Measurements from ENCODE around the gene MBTPS1.
A peak's percentile ranks its signal among the peaks of the same experiment; 100 is the strongest.
"Not testable (repeated sequence)": the region's sequence is repeated elsewhere in the genome, so short reads cannot be mapped to it uniquely, and the experiment has no call there.

MBTPS1 gene

DNA sequence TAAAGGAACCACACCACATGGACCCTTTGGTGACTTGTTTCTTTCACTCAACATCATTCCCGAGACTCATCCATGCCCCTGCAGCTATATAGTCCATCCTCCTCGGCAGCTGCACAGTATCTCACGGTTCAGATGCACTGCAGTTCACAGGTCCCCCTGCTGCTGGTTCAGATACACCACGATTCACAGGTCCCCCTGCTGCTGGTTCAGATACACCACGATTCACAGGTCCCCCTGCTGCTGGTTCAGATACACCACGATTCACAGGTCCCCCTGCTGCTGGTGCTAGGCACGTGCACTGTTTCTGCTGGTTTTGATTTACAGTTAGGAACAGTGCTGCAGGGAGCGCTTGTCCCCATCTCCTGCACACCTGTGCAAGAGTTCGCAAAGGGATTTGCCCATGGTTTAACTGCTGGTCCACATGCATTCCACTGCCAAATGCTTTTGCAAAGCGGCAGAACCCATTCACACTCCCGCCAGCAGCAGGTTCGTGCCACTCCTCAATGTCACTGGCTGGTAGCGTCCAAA is 24.5 kb upstream of the MBTPS1 start:
- H3K9me3 Mint-ChIP-seq, result no peaks in the 10 kb centered on the region
- peaks cover 39% of the 10 kb centered on the region for H3K4me1 Mint-ChIP-seq
- no peak for ATAC-seq
- H3K36me3 Mint-ChIP-seq, result peaks cover 16% of the 10 kb centered on the region
- no peak overlapping the region for H3K4me3 Mint-ChIP-seq
- H3K27me3 Mint-ChIP-seq, result no peaks in the 10 kb centered on the region
- no peak overlapping the region for H3K27ac Mint-ChIP-seq

DNA sequence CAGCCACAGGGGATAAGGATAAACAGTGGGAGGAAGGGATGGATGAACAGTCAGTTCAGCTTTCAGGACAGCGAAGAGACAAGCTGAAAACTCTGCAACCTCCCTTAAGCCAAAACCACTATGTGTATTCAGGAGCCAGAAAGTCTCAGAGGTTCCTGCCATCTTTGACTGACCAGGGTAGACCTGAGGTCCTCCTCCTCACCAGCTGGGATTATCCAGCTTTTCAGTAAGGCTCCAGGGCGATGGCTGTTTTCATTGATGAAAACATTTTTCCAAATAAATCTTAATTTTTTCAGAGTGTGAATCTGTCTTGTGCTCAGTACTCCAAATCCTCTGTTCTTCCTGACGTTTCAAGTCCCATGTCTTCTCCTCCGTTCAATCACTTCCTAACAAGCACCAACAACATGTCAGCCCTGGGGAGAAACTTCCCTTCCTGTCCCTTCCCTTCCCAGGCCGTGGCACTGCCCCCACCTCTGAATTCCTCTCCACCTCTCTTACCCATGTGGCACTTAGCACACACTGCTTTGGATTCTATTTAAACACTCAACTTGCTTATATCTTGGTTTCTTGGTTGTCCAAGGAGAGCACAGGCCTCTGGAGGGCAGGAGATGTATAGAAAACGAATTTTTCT is 23.0 kb upstream of the MBTPS1 start:
- no peak for ATAC-seq
- Mint-ChIP-seq H3K4me1 (peaks cover 48% of the 10 kb centered on the region), H3K27ac (no peak overlapping the region)

DNA sequence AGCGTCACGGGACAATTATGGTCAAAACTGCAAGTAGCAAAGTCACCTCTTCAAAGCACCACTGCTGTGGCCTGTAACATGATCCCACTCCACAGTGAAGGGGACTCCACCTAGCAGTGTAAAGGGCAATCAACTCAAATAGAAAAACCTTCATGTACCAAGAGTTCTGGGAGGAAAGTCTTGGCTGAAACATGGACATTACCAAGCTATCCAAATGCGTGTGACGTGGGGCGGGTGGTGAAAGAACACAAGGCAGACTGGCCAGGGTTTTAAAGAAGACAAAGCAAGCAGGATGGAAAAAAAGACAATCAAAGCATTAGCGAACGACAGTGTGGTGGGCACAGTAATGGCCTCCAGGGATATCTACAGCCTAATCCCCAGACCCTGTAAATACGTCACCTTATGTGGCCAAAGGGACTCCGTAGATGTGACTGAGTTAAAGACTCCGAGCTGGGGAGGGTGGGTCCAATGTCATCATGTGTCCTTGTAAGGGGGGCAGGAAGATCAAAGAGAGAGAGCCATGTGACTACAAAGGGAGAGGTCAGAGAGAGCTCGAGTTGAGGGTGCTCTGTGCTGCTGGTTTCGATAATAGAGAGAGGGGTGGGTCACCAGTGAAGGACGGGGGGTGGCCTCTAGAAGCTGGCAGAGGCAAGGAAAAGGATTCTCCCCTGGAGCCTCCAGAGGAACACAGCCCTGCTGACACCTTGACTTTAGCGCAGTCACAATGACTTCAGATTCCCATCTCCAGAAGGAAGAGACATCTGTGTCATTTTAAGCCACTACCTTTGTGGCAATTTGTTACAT is 22.3 kb upstream of the MBTPS1 start:
- Mint-ChIP-seq H3K9me3 (no peaks in the 10 kb centered on the region), H3K4me3 (no peak overlapping the region), H3K27me3 (no peaks in the 10 kb centered on the region), H3K36me3 (peaks cover 26% of the 10 kb centered on the region), H3K27ac (no peak overlapping the region), H3K4me1 (peaks cover 44% of the 10 kb centered on the region)
- no peak for ATAC-seq

More for the DNA sequence above, 23.0 kb upstream of the MBTPS1 start:
- Mint-ChIP-seq H3K9me3 (no peaks in the 10 kb centered on the region), H3K4me3 (no peak overlapping the region), H3K36me3 (peaks cover 26% of the 10 kb centered on the region), H3K27me3 (no peaks in the 10 kb centered on the region)

DNA sequence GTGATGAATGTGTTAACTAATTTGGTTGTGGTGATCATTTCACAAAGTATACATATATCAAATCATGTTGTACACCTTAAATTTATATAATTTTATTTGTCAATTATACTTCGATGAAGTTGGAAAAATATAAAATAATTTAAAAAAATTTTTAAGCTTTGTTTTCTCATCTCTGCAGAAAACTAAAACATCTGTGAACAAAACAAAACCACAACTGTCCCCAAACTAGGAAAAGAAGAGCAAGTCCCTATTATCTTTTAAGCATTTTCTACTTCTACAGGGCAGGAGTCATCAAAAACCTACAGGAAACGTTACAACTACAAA is 21.7 kb upstream of the MBTPS1 start:
- Mint-ChIP-seq H3K4me3 (no peak overlapping the region), H3K9me3 (no peaks in the 10 kb centered on the region), H3K27me3 (no peaks in the 10 kb centered on the region), H3K36me3 (peaks cover 26% of the 10 kb centered on the region), H3K27ac (no peak overlapping the region), H3K4me1 (peaks cover 41% of the 10 kb centered on the region)
- no peak for ATAC-seq

DNA sequence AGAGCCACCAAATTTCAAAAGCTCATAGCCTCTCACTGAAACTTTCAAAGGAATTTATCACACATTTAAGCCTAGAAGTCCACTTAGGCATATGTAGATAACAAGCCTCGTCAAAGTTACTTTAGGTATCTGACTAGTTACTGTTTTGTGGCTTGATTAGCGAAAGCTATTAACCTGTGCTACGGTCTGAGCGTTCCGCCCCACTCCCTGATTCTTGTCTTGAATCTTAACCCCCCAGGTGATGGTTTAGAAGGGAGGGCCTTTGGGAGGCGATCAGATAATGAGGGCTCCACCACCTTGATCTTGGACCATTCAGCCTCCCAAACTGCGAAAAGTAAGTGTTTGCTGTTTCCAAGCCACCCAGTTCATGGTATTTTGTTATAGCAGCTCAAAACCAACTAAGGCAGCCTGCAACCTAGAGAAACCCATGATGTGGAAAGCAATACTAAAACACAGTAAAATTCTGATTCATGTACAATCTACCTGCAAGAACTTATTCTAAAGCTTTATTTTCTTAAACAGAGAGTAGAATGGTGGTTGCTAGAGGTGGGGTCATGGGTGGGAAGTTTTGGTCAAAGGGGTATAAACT is 21.1 kb upstream of the MBTPS1 start:
- Mint-ChIP-seq H3K27ac (no peak overlapping the region), H3K9me3 (no peaks in the 10 kb centered on the region), H3K4me3 (no peak overlapping the region), H3K27me3 (no peaks in the 10 kb centered on the region), H3K4me1 (peaks cover 35% of the 10 kb centered on the region), H3K36me3 (peaks cover 26% of the 10 kb centered on the region)
- no peak for ATAC-seq

DNA sequence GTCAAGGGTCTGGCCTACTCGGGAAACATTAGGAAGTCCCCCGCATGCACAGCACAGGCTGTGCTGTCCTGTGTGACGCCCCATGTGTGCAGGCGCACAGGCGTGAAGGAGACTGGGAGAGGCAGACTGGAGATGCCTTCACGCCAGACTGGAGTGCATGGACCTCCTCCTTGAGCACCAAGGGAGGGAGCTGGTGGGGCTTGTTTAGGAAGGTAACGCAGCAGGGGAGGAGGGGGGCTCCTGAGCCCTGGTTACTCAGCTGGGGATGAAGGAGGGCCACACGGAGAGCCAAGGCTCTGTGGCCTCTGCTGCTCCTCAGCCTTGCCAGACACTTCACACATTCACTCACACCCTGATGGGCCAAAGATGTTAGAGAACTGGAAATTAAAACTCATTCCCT is 20.5 kb upstream of the MBTPS1 start:
- no peak overlapping the region for H3K4me3 Mint-ChIP-seq
- H3K27me3 Mint-ChIP-seq, result no peaks in the 10 kb centered on the region
- ATAC-seq, result no peak
- H3K36me3 Mint-ChIP-seq, result peaks cover 26% of the 10 kb centered on the region
- H3K27ac Mint-ChIP-seq, result peak overlapping the region; percentile 12
- H3K4me1 Mint-ChIP-seq, result peaks cover 35% of the 10 kb centered on the region
- no peaks in the 10 kb centered on the region for H3K9me3 Mint-ChIP-seq

DNA sequence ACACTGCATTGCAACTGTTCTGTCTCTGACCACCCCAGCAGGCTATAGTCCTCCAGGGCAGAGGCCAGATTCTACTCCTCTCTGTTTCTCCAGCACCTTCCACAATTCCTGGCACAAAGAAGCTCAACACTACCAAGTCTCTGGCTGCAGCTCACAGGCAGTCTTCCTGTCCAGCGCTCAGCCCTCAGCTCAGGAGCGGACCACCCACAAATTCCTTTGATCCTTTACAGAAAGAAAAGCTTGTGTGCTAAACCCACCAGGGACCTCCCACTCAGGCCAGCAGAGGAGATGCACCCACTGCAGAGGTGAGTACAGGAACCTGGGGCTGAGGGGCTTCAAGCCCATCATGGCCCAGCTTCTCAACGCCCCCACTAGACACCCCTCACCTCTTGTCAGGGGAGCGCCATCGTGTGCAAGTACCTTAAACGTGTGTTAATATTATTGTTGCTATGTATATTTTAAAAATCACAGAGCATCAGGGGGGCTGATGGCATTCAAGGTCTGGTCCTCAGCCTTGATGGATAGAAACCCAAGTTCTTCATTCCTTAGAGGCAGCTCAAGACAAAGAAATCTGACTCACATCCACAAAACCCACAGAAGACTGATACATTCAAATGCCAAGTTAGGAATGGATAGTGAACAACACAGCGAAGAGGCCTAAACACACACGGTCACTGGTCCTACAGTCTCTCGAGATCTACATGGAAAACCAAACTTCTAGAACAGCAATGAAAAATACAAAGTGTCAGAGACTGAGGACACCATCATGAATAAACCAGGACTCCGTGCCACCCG is 19.8 kb upstream of the MBTPS1 start:
- H3K9me3 Mint-ChIP-seq, result no peaks in the 10 kb centered on the region
- H3K27ac Mint-ChIP-seq, result peak overlapping the region; percentile 12
- no peak overlapping the region for H3K4me3 Mint-ChIP-seq
- ATAC-seq, result no peak
- no peaks in the 10 kb centered on the region for H3K27me3 Mint-ChIP-seq
- peaks cover 30% of the 10 kb centered on the region for H3K4me1 Mint-ChIP-seq
- H3K36me3 Mint-ChIP-seq, result peaks cover 26% of the 10 kb centered on the region

DNA sequence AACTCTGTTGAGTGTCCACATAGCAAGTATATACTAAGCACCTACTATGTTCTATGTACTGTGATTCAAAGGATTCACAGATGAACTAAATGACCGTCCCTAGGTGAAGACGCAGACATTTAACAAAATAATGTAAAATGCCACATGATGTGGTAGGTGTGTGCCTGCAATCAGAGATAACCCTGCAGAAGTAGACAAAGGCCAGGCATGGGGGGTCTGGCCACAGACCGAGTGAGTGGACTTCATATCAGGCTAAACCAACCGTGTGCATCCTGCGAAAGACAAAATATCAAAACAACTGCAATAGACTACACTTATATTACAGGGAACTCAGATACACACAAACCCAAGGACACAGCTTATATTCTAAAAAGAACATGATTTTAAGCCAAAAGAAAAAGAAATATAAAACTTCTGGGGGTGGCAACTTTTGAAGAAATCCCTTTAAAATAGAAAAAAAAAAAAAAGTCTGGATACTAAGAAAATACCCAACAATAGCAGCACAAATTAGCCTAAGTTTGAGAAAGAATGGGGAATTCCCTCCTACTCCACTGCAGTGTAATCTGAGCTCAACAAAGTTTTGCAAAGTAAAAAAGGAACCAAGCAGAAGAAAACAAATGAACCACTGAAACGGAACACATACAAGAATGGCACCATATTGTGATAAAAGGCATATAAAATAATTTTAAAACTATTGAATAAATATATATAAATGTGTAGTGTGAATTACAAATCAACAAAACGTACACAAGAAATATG is 16.0 kb upstream of the MBTPS1 start:
- Mint-ChIP-seq H3K4me1 (peaks cover 20% of the 10 kb centered on the region), H3K4me3 (no peak overlapping the region), H3K36me3 (peaks cover 30% of the 10 kb centered on the region), H3K27ac (no peak overlapping the region), H3K9me3 (no peaks in the 10 kb centered on the region), H3K27me3 (no peaks in the 10 kb centered on the region)
- ATAC-seq, result peak; percentile 53

DNA sequence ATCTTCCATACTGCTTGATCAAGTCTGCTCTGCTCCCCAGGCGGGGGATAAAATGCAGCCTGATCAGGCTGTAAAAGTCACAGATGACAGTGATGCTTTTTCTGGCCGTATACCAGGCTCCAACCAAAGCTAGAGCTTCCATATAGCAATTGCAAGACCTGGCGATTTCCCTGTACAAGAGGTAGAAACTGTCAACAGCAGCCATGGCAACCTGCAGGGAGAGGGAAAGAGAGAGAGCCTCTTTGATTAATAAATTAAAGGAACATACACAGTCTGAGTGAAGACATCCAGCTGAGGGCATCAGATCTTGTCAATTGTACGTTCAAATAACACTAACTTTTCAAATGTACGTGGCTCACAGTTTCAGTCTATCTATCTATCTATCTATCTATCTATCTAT is 14.4 kb upstream of the MBTPS1 start:
- Mint-ChIP-seq H3K27ac (no peak overlapping the region), H3K4me3 (no peak overlapping the region), H3K4me1 (peaks cover 8% of the 10 kb centered on the region), H3K36me3 (peaks cover 32% of the 10 kb centered on the region), H3K9me3 (no peaks in the 10 kb centered on the region), H3K27me3 (no peaks in the 10 kb centered on the region)
- no peak for ATAC-seq

DNA sequence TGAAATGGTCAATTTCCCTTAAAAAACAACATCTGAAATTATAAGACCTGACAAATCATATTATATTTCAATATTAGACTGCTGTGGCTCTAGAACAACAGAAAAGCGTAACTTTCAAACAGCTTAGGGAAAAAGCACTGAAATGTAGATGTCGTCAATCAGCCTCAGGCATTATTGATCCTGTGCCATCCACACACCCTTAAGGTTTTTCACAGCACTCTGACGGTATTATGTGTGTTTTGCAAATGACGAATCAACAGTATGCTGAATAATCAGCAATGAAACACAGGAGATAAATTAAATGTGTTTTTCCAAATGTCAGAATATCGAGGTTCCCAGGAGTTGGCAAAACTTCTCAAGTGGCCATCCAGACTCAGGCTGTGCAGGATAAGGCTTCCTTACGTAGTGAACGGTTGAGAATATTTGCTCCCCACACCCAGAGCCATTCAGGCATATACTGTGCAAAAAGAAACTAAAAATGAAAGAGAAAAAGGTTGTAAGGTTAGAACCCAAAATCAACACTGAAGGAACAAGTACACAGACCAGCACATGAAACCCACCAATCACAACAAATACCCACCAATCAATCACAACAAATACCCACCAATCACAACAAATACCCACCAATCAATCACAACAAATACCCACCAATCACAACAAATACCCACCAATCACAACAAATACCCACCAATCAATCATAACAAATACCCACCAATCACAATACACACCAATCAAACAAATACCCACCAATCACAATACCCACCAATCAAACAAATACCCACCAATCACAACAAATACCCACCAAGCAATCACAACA is 7.7 kb upstream of the MBTPS1 start:
- no peak overlapping the region for H3K4me3 Mint-ChIP-seq
- H3K27ac Mint-ChIP-seq, result no peak overlapping the region
- no peaks in the 10 kb centered on the region for H3K9me3 Mint-ChIP-seq
- ATAC-seq, result no peak
- H3K4me1 Mint-ChIP-seq, result peaks cover 6% of the 10 kb centered on the region
- H3K36me3 Mint-ChIP-seq, result peaks cover 37% of the 10 kb centered on the region
- no peaks in the 10 kb centered on the region for H3K27me3 Mint-ChIP-seq

DNA sequence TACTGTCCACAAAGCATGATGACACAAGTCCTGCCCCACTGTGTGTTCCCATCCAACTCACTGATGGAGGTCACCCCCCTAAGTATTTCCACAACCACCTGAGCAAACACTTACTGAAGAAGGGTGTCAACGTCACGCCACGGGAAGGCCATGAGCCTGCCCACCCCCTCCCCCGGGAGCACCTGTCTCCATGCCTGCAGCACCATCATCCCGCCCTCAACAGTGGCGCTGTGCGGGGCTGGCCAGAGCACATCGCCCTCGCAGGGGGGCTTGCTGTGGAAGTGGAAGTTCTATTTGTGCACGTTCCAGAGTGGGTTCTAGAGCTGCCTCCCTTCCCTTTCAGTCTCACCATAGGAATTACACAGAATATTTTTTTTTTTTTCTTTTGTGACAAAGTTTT is 4.3 kb upstream of the MBTPS1 start:
- Mint-ChIP-seq H3K4me3 (no peak overlapping the region), H3K9me3 (no peaks in the 10 kb centered on the region), H3K36me3 (peaks cover 29% of the 10 kb centered on the region), H3K27me3 (no peaks in the 10 kb centered on the region), H3K27ac (no peak overlapping the region), H3K4me1 (peaks cover 12% of the 10 kb centered on the region)
- no peak for ATAC-seq

DNA sequence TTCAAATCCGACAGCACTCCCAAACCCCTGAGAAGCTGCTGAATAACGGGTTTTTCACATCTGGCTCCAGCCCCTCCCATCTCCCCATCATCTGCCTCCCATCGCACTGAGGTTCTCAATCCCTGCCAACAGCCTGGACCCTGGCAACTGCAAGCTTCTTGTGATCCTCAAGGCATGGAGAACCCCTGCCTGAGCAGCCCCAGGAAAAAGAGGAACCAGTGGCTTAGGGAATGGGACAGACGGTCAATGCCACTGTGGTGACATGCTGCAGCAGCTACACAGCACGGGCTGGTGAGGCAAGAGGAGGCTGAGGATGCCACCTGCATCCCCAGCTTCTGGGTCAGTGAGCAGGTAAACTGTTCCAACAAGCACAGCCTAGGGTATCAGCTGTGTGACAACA is 3.3 kb upstream of the MBTPS1 start:
- H3K27me3 Mint-ChIP-seq, result no peaks in the 10 kb centered on the region
- no peak overlapping the region for H3K4me3 Mint-ChIP-seq
- no peaks in the 10 kb centered on the region for H3K9me3 Mint-ChIP-seq
- H3K27ac Mint-ChIP-seq, result no peak overlapping the region
- ATAC-seq, result no peak
- H3K36me3 Mint-ChIP-seq, result peaks cover 20% of the 10 kb centered on the region
- H3K4me1 Mint-ChIP-seq, result peaks cover 14% of the 10 kb centered on the region

DNA sequence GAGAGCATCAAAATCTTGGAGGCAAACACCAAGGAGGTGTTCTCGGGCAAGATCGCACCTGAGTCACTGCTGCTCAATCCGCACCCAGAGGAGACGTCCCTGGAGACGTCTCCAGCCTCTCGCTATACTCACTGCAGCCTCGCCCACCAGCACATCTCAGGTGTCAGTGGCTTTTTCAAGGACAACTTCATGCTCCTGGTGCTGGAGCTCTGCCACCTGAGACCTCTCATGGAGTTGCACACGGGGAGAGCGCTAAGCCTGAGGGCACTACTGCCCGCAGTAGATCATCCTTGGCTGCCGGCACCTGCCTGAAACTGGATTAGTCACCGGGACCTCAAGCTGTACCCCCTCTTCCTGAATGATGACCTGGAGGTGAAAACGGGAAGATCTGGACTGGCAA is 2.6 kb upstream of the MBTPS1 start:
- no peak for ATAC-seq

DNA sequence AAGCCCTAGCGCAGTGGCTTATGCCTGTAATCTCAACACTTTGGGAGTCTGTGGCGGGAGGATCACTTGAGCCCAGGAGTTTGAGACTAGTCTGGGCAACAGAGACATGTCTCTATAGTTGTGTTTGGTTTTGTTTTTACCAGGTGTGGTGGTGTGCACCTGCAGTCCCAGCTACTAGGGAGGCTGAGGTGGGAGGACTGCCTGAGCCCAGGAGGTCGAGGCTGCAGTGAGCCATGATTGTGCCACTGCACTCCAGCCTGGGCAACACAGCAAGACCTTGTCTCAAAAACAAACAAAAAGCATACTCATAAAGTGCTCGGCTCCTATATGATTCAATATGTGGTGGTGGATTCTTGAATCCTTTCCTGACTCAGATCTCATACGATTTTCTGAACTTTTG is 1.6 kb upstream of the MBTPS1 start:
- H3K9me3 Mint-ChIP-seq, result not testable (repeated sequence)

More for the DNA sequence above, 2.6 kb upstream of the MBTPS1 start:
- peaks cover 14% of the 10 kb centered on the region for H3K36me3 Mint-ChIP-seq
- no peak overlapping the region for H3K27ac Mint-ChIP-seq
- no peaks in the 10 kb centered on the region for H3K9me3 Mint-ChIP-seq
- H3K27me3 Mint-ChIP-seq, result no peaks in the 10 kb centered on the region
- no peak overlapping the region for H3K4me3 Mint-ChIP-seq
- peaks cover 21% of the 10 kb centered on the region for H3K4me1 Mint-ChIP-seq

More for the DNA sequence above, 1.6 kb upstream of the MBTPS1 start:
- Mint-ChIP-seq H3K36me3 (peaks cover 11% of the 10 kb centered on the region), H3K4me1 (peaks cover 24% of the 10 kb centered on the region)
- H3K4me3 Mint-ChIP-seq, ATAC-seq, H3K27me3 Mint-ChIP-seq, H3K27ac Mint-ChIP-seq: not testable (repeated sequence)

All from stimulated activated memory B cell treated with anti-CD40 and anti-IgM and Interleukin-4, amounts not matched to agents 10 μg/mL and 1 μg/mL and 100 μg/mL, for 72 hours (primary cell).